SK-N-MC (cell line): ENCODE data around the gene ZBTB20.

ENCODE experiments used
- EZH2 ChIP-seq: fragments of 200-600 bp; sonication (generic); IDR thresholded peaks from one replicate; pipeline ENCODE4 v1.6.1; 2017; ENCODE audit warnings: antibody characterized with exemption
- FOXP2 ChIP-seq: optimal IDR thresholded peaks from 2 replicates; pipeline ENCODE3; 2011; ENCODE audit warnings: mild to moderate bottlenecking, moderate library complexity; ENCODE audit not compliant: insufficient read depth; ENCODE audit errors: extremely low read length, control extremely low read depth
- POLR2AphosphoS5 ChIP-seq: IDR thresholded peaks from 2 replicates; pipeline ENCODE4 v1.6.1; 2012; ENCODE audit warnings: mild to moderate bottlenecking, low read depth, low read length, borderline replicate concordance

- TF ChIP-seq POLR2AphosphoS5 (no peak), EZH2 (no peak), FOXP2 (no peak)
These were observed 740.8 kb downstream of the ZBTB20 start for GRCh38 chr3:114406286-114406685.
